Measurements from ENCODE around the gene PGLYRP2. TPM values are rescaled to one million over a fixed set of nuclear protein-coding genes. Genes with fewer than 3 reads are reported as not detected.
A peak's percentile ranks its signal among the peaks of the same experiment; 100 is the strongest.

PGLYRP2 gene
- total RNA-seq, 1 experiment from 2014 or later = not detected

DNA sequence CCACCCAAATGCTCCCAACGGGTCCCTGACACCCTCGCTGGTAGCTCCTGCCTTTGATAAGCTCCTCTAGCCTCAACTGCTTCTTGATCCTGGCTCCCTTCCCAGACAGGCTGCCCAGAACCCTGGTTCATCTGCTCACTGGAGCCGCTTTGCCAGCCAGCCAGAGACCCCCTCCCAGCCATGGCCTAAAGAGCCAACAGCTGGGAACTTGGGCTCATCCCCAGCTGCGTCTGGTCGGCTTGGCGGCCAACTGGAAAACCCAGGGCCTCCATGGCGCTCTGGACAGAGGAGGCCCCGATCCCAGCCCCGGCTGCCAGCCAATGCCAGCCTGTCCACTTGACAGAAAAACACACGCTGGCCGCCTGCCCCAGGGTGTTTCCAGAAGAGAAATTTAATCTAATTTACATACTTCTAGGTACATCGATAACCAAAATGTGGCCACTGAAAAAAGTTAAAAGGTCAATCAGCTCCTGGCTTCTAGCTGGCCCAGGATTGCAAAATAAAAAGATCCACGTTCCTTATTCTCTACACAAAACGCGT is 57.5 kb downstream of the PGLYRP2 start:
- no peaks in the 10 kb centered on the region for H3K27me3 ChIP-seq (replicated peaks; ENCODE audit: control insufficient read depth, insufficient read depth, low read length)
- Mint-ChIP-seq H3K27ac (ENCODE audit: unreplicated experiment) (no peak overlapping the region), H3K27me3 (ENCODE audit: insufficient read depth, unreplicated experiment) (no peaks in the 10 kb centered on the region), H3K4me1 (ENCODE audit: low read depth, unreplicated experiment) (peaks cover 6% of the 10 kb centered on the region), H3K36me3 (ENCODE audit: insufficient read depth, unreplicated experiment) (peaks cover 55% of the 10 kb centered on the region), H3K9me3 (ENCODE audit: unreplicated experiment) (no peaks in the 10 kb centered on the region), H3K4me3 (ENCODE audit: unreplicated experiment) (no peak overlapping the region)
- no peaks in the 10 kb centered on the region for H3K9me3 ChIP-seq
- intact Hi-C loops (cut with micrococcal nuclease; ENCODE audit: unreplicated experiment) = no loop called here
- BruUV-seq (replicated peaks) = no TSS peak
- ChIA-PET POLR2A (no interaction called here), CTCF (interaction anchor here (1.1 kb wide), 1 partner anchor 134 kb away, joined by 3 read pairs; no protein-coding TSS in a partner anchor)
- no peak overlapping the region for H3K4me3 ChIP-seq (ENCODE audit: low read depth, low read length)
- H3K4me1 ChIP-seq = peaks cover 3% of the 10 kb centered on the region; the same call in 1 of the 2 replicates
- peaks cover 3% of the 10 kb centered on the region for H3K36me3 ChIP-seq (ENCODE audit: control insufficient read depth, insufficient read depth, low read length)
- no peak for DNase-seq
- no peak for TF ChIP-seq CTCF (IDR thresholded peaks at IDR 0.05; ENCODE audit: insufficient read depth in 1 of 2, low read depth in 1 of 2, low read length in 1 of 2, severe bottlenecking in 1 of 2, unreplicated experiment in 1 of 2)

GRCh38 chr19:15421136-15421695 is 58.1 kb downstream of the PGLYRP2 start:
- Histone ChIP-seq H3K4me1 (peaks cover 6% of the 10 kb centered on the region; the same call in 1 of the 2 replicates), H3K4me3 (ENCODE audit: low read depth, low read length) (no peak overlapping the region), H3K36me3 (ENCODE audit: control insufficient read depth, insufficient read depth, low read length) (peaks cover 3% of the 10 kb centered on the region), H3K9me3 (no peaks in the 10 kb centered on the region), H3K27me3 (replicated peaks; ENCODE audit: control insufficient read depth, insufficient read depth, low read length) (no peaks in the 10 kb centered on the region)
- H3K27ac Mint-ChIP-seq (ENCODE audit: unreplicated experiment) = no peak overlapping the region
- H3K27me3 Mint-ChIP-seq (ENCODE audit: insufficient read depth, unreplicated experiment) = no peaks in the 10 kb centered on the region
- peaks cover 6% of the 10 kb centered on the region for H3K4me1 Mint-ChIP-seq (ENCODE audit: low read depth, unreplicated experiment)
- ChIA-PET POLR2A (no interaction called here), CTCF (interaction anchor here (1.1 kb wide), 1 partner anchor 135 kb away, joined by 3 read pairs; no protein-coding TSS in a partner anchor)
- intact Hi-C loops (cut with micrococcal nuclease; ENCODE audit: unreplicated experiment) = no loop called here
- peaks cover 55% of the 10 kb centered on the region for H3K36me3 Mint-ChIP-seq (ENCODE audit: insufficient read depth, unreplicated experiment)
- H3K9me3 Mint-ChIP-seq (ENCODE audit: unreplicated experiment) = no peaks in the 10 kb centered on the region
- H3K4me3 Mint-ChIP-seq (ENCODE audit: unreplicated experiment) = no peak overlapping the region
- no TSS peak for BruUV-seq (replicated peaks)
- no peak for DNase-seq
- no peak for TF ChIP-seq CTCF (IDR thresholded peaks at IDR 0.05; ENCODE audit: insufficient read depth in 1 of 2, low read depth in 1 of 2, low read length in 1 of 2, severe bottlenecking in 1 of 2, unreplicated experiment in 1 of 2)

GRCh38 chr19:15419413-15420025 is 59.8 kb downstream of the PGLYRP2 start:
- H3K27me3 Mint-ChIP-seq (ENCODE audit: insufficient read depth, unreplicated experiment) = no peaks in the 10 kb centered on the region
- ChIA-PET CTCF (interaction anchor here (0.6 to 3.3 kb wide), 12 partner anchors 13 to 328 kb away, joined by 3 to 61 read pairs (median 6); partner anchors contain the start of gene AKAP8), POLR2A (interaction anchor here (0.5 to 3.5 kb wide), 10 partner anchors 10 to 1021 kb away, joined by 3 to 40 read pairs (median 7); partner anchors contain the start of gene AKAP8)
- BruUV-seq (replicated peaks) = no TSS peak
- peak overlapping the region; percentile 96 for H3K4me3 Mint-ChIP-seq (ENCODE audit: unreplicated experiment)
- no peak for TF ChIP-seq CTCF (IDR thresholded peaks at IDR 0.05; ENCODE audit: insufficient read depth in 1 of 2, low read depth in 1 of 2, low read length in 1 of 2, severe bottlenecking in 1 of 2, unreplicated experiment in 1 of 2)
- H3K4me1 ChIP-seq = peaks cover 6% of the 10 kb centered on the region; the same call in 1 of the 2 replicates
- intact Hi-C loops (cut with micrococcal nuclease; ENCODE audit: unreplicated experiment) = loop anchor here (1.0 to 5.0 kb wide), 3 partner anchors 30 to 137 kb away; partner anchors contain the start of genes AKAP8 and WIZ
- H3K27ac Mint-ChIP-seq (ENCODE audit: unreplicated experiment) = peak overlapping the region; percentile 98
- no peak for DNase-seq
- H3K4me3 ChIP-seq (ENCODE audit: low read depth, low read length) = no peak overlapping the region
- peaks cover 6% of the 10 kb centered on the region for H3K4me1 Mint-ChIP-seq (ENCODE audit: low read depth, unreplicated experiment)
- H3K9me3 ChIP-seq = no peaks in the 10 kb centered on the region
- H3K27me3 ChIP-seq (replicated peaks; ENCODE audit: control insufficient read depth, insufficient read depth, low read length) = no peaks in the 10 kb centered on the region
- peaks cover 64% of the 10 kb centered on the region for H3K36me3 Mint-ChIP-seq (ENCODE audit: insufficient read depth, unreplicated experiment)
- H3K9me3 Mint-ChIP-seq (ENCODE audit: unreplicated experiment) = no peaks in the 10 kb centered on the region
- H3K36me3 ChIP-seq (ENCODE audit: control insufficient read depth, insufficient read depth, low read length) = peaks cover 3% of the 10 kb centered on the region
